GM12801 (cell line): ENCODE results near the gene ZCCHC7.

Experiments used
- TF ChIP-seq, protein P1 (sequence below): IDR thresholded peaks from one replicate; pipeline ENCODE4 v1.5.1; 2011; ENCODE audit warnings: control low read depth; ENCODE audit not compliant: insufficient read length; ENCODE audit errors: extremely low read depth

ZCCHC7 gene

DNA sequence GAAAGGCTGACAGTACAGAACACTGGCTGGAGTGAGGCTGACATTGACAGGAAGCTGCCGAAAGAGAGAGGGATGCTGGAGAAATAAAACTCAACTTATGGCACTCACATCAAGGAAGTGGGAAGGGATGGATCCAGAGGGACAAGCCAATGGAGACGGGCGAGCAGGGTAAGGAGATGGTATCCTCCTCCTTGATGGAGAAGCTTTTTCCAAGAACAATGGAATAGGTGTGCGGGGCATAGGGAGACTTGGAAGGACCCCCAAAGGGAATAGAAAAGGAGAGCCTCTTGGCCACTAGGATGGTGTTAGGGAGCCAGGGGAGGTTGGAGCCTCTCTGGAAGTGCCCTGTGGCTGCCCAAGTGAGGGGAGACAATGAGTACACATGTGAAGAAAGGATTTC is 243.8 kb downstream of the ZCCHC7 start:
- TF ChIP-seq, protein P1, sequence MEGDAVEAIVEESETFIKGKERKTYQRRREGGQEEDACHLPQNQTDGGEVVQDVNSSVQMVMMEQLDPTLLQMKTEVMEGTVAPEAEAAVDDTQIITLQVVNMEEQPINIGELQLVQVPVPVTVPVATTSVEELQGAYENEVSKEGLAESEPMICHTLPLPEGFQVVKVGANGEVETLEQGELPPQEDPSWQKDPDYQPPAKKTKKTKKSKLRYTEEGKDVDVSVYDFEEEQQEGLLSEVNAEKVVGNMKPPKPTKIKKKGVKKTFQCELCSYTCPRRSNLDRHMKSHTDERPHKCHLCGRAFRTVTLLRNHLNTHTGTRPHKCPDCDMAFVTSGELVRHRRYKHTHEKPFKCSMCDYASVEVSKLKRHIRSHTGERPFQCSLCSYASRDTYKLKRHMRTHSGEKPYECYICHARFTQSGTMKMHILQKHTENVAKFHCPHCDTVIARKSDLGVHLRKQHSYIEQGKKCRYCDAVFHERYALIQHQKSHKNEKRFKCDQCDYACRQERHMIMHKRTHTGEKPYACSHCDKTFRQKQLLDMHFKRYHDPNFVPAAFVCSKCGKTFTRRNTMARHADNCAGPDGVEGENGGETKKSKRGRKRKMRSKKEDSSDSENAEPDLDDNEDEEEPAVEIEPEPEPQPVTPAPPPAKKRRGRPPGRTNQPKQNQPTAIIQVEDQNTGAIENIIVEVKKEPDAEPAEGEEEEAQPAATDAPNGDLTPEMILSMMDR: no peak

DNA sequence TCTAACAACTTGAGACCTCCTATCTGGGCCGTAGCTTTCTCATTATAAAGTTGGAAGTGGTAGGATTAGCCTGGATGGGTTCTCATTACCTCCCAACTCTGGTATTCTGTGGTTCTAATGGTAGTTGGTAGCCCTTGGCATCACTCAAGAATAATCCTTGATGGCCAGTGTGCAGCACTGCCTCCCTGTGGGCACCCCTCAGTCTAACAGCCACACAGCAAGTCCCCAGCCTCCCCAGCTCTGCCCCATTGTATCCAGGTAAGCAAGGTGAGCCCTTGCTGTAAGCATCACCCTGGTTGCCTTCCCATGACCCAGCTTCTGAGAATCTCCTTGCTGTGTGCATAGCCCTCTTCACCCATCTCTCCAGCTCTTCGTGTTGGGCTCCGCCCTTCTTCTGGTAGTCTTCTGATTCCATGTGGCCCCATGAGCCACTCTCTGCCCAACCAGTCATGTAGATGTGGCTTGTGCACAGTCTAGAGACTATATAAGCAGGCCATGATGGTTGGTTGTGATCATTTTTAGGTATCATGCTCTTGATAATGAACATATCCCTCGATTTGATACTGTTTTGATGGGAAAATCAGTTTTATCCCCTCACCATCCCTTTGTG is 244.5 kb downstream of the ZCCHC7 start:
- TF ChIP-seq, protein P1: no peak

DNA sequence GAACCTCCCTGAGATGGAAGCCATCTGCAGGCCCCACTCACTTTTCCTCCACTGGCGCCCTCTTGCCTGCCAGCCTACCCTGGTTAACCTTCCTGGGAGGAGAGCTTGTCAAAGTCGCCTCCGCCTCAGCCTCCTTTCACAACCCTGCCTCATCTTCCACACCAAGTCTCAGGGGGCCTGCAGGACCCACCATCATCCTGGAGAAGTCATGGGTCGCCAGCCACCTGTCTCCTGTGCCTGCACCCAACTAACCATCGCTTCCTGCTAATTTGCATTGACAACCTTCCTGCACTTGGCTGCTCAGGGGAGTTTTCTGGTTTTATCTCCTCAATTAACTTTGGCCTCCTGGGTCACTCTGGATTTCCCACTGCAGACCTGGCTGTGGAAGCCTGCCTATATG is 249.3 kb downstream of the ZCCHC7 start:
- TF ChIP-seq, protein P1: no peak

DNA sequence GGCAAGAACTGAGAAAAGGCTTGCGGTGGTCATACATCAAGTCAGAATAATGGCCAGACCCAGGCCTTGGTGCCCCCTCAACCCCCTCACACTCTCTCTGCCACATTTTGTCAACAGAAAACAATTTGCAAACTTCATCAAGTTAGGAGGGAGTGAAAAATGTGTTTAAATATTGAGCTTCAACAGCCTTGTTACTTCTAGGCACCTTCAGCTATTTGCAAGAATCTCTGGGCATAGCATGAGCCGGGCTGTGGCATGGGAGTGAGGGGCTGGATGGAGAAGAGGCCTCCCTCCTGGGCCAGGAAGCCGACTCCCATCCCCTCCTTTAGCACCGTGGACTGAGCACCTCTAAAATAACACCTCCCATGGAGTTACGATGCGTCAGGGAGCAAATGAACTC is 249.9 kb downstream of the ZCCHC7 start:
- TF ChIP-seq, protein P1: no peak

DNA sequence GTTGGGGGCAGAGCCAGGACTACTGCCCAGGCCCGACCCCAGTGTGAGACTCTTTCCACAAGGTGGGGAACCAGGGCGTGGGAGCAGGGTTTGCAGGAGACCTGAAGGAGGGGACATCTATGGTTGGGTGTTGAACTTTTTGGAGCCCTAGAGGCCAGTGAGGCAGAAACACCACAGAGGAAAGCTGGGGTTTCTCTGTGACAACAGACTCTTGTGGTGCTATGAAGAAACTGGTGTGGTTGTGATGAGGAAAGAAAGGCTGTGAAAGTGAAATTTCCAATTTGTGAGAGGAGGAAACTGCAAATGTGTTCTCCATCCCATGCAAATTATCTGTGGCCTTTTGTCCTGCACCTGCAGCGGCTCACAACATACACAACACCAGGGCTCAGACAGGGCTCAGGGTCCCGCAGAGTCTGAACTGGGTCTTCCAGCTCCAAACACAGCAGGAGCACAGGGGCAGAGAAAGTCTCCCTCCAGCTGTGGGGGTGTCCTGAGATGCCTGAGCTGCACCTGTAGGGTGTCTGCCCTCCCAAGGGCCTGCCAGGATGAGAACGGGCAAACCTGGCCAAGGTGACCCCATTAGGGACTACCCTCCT is 250.7 kb downstream of the ZCCHC7 start:
- TF ChIP-seq, protein P1: no peak

DNA sequence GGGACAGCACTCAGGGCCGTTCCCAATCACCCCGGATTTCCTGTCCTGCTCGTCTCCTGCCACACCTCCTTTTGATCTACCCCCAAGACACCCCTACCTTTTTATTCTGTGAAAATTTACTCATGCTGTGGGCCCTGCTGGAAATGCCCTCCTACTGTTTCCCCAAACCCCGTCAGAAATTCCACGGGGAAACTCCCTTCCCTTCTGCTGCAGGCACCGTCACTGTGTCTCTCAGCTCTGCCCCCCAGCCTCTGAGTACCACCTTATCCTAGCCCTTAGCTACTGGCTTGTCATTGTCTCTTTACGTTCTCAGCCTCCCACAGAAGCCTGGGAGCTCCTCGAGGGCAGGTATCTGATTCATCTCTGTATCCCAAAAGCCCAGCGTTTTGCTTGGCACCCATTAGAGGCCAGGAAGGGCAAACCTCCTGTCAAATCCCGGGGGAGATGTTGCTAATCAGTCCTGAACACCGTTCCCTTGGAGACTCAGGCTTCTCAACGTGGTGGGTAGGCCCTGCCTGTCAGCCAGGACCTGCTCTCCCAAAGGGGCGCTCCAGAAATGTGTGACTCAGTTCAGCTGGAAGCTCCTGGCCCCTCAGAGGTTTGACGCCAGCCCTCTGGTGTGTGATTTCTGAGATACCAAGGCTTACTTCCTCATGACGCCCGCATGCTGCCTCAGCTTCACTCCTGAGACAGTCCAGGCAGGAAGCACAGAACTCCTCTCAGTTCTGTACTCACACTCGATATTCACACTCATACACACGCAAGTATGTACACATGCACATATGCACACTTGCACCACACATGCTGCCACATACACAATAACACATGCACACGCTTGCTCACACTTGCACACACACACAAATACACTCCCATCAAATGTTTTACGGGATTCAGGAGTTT is 251.4 kb downstream of the ZCCHC7 start:
- TF ChIP-seq, protein P1: no peak

DNA sequence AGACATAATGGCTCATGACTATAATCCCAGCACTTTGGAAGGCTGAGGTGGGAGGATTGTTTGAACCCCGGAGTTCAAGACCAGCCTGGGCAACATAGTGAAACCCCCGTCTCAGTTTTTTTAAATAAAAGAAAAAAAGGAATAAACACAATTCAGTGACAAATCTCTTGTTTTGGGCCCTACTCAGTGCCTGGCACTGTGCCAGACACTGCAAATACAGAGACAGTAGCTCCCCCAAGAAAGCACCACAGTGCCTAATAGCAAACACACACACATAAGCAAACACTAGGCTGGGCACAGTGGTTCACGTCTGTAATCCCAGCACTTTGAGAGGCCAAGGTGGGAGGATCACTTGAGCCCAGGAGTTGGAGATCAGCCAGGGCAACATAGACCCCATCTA is 252.5 kb downstream of the ZCCHC7 start:
- TF ChIP-seq, protein P1: no peak
